Activated CD4-positive, alpha-beta T cell treated with anti-CD3 and anti-CD28 coated beads, Interleukin-2, amount 50 U/mL, for 1 hour (primary cell): ENCODE results near the gene C20orf141.
"Not testable (repeated sequence)": the region's sequence is repeated elsewhere in the genome, so short reads cannot be mapped to it uniquely, and the experiment has no call there.

Source experiments
- DNase-seq: peaks from one replicate; pipeline ENCODE4 v3.0.0-alpha.2; 2020

C20orf141 gene

GRCh38 chr20:2799688-2800520 is 14.9 kb upstream of the C20orf141 start:
- no peak for DNase-seq

- DNase-seq = no peak
Observed at GRCh38 chr20:2800521-2801285, 14.1 kb upstream of the C20orf141 start, which contains the start of gene CPXM1. CPXM1 (minus strand) TSS chr20:2800627; CDS start chr20:2800572, 55 bp downstream.

- no peak for DNase-seq
Observed at GRCh38 chr20:2801286-2801728, 13.5 kb upstream of the C20orf141 start.

DNA sequence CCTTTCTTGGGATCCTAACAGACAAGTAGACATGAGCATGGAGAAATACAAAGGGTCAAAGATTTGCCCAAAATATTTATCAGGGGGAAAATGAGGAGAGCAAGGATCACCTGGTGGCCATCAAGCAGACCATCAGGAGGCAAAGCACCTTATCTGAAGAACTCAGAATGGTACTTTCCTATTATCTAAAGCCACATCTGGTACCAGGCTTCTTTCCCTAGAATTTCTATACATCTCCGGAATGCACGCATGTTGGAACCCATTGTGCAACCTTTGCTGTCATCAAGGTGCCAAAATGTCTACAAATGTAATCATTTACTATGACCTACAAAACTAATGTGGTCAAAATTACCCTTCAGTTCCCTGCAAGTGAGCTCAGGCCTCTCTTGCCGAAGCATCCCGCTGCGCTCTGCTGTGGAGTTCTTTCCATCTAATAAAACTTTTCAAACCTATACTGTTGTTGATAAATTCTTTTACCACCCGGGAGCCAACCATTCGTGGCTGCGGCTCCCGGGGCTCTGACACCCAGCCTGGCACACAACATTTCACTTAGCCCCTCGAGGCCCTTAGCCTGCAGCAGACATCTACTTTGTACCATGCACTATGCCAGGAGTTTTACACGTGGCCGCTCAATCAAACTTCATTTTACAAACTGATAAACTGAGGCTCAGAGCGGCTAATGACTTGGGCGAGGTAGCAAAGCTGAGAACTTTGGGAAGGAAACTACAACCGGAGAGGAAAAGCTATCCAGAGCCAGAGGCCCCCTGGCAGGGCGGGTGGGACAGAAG is 10.6 kb upstream of the C20orf141 start:
- DNase-seq = no peak

DNA sequence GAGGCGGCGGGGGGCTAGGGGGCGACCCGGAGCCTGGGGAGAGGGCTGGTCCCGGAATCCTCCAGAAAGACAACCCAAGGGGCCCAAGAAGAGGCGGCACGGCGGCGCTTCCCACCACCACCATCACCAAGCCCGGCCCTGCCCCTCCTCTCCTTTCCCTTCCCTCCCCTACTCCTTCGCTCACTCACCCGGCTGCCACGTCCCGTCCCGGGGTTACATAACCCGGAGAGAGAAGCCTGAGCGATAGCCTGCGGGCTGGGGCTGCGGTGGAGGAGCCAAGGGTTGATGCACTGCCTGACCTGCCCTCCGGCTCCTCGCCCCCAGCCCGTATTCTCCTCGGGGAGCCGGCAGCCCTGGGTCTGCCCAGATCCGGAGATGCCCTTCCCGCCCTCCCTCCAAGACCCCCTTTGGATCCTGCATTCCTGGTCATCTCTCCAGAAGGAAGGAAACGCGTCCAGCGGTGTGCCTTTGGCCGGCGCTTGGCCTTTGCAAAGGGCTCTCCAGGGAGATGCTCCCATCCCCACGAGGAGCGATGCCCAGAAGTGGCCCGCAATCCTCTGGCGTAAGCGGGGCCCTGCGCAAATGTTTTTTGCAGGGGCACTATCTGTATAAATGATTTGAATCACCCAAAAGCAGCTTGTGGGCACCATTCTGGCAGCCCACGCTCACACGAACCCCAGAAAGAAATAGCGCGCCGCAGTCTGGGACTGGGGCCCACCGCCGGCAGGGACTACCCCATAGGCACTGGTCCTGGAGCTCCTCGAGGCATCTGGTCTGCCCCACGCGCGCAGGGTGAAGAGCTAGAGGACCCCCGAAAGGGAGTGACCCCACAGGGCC is 9.7 kb upstream of the C20orf141 start:
- DNase-seq = no peak

GRCh38 chr20:2805689-2806350 is 9.0 kb upstream of the C20orf141 start:
- no peak for DNase-seq

- no peak for DNase-seq
Observed at GRCh38 chr20:2806351-2806701, 8.5 kb upstream of the C20orf141 start.

DNA sequence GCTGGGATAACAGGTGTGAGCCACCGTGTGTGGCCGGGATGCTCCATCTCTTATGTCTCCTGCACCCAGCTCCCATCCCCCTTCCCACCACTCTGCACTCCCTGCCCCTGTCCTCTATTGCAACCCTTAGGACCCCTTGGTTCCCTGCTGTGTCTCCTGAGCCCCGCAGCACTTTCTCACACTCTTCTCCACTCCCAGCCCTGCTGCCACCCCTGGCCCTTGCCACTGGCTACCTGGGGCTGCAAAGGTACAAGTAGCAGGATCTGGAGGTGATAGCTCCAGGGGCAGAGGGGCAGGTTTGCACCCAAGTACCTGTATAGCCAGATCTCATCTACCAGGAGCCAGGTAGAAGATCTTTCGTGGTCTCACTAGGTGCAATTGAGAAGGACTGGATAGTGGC is 7.8 kb upstream of the C20orf141 start:
- no peak for DNase-seq

DNA sequence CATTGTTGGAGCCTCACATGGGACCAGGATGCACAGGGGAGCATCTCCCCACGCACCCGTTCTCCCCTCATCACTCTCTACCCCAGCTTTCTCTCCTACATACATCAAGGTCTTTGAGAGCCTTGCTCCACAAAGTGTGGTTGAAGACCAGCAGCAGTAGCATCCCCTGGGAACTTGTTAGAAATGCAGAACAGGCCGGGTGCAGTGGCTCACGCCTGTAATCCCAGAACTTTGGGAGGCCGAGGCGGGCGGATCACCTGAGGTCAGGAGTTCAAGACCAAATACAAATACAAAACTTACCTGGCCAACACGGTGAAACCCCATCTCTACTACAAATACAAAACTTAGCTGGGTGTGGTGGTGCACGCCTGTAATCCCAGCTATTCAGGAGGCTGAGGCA is 6.9 kb upstream of the C20orf141 start:
- not testable (repeated sequence) for DNase-seq

- DNase-seq = no peak
Observed at GRCh38 chr20:2809690-2810089, 5.1 kb upstream of the C20orf141 start.

DNA sequence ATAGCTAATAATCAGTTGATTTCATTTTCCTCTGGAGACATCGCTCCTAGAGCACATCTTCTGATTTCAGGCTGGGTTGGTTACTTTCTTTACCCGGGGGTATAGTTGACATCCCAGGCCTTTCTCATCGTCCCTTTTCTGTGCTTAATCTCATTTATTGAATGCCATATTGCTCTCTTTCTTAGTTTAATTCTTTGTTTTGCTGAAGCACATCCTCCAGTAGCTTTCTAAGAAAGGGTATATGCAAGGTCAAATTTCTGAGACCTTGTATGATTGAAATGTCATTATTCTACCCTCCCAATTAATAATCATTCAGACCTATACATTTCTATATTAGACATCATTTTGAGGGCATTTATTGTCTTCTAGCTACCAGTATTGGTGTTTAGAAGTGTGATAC is 2.6 kb upstream of the C20orf141 start:
- no peak for DNase-seq

GRCh38 chr20:2814076-2814475 is 711 bp upstream of the C20orf141 start:
- no peak for DNase-seq

GRCh38 chr20:2815242-2815900 is 584 bp downstream of the C20orf141 start:
- no peak for DNase-seq

DNA sequence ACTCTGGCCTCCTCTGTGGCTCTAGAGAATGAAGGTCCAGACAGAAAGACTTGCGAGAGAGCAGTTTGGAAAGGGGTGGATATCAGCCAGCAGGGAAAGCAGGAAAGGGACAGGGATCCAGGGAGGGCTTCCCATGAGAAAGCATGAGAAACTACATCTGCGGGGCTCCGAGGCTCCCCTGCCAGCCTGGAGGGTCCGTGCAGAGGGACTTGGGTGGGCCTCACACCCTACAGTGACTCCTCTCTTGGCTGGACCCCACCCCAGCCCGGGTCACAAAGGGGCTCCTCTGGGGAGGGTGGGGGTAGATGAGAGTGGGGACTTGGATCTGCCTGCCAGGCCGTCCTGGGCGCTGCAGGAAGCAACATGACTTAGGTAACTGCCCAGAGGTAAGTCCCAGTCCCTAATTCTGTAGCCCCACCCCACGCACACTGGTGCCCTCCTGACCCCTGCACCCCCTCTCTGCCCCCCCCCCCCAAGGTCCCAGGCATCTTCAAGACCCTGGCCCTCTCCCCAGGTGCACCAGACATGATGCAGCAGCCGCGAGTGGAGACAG is 1.3 kb downstream of the C20orf141 start, which contains the start of gene TMEM239:
TSS of gene TMEM239 (plus strand) at position 335 of the 553 bp plus-strand sequence. CDS start at position 526, 191 bp downstream.
- DNase-seq = no peak

DNA sequence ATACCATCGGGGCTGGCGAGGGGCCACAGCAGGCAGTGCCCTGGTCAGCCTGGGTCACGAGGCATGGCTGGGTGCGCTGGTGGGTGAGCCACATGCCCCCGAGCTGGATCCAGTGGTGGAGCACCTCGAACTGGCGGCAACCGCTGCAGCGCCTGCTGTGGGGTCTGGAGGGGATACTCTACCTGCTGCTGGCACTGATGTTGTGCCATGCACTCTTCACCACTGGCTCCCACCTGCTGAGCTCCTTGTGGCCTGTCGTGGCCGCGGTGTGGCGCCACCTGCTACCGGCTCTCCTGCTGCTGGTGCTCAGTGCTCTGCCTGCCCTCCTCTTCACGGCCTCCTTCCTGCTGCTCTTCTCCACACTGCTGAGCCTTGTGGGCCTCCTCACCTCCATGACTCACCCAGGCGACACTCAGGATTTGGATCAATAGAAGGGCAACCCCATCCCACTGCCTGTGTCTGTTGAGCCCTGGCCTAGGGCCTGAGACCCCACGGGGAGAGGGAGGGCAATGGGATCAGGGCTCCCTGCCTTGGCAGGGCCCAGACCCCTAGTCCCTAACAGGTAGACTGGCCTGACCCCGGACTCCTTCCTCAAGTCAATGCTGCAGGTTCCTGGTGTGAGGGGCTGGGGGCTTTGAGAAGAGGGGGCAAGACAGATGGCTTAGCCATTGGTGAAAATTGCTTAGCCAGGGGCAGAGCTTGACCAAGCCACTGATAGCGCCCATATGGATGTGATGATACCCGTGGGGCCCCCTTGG is 2.0 kb downstream of the C20orf141 start:
- no peak for DNase-seq

DNA sequence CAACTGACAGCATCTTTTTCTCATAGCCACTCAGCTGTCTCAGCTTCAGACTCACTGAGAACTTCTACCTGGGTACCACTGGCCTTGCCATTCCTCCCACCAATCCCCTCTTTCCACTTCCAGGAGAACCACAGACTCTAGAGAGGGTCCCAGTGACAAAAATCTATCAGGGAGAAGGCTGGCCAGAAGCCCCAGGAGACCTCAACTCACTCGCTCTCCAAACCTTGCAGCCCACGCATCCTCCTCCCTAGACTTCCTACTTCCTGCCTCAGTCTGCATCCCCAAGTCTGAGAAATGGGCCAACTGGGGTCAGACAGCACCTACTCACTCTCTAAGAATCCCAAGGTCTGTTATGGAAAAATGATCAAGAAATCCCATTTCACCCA is 2.5 kb downstream of the C20orf141 start:
- DNase-seq = no peak

DNA sequence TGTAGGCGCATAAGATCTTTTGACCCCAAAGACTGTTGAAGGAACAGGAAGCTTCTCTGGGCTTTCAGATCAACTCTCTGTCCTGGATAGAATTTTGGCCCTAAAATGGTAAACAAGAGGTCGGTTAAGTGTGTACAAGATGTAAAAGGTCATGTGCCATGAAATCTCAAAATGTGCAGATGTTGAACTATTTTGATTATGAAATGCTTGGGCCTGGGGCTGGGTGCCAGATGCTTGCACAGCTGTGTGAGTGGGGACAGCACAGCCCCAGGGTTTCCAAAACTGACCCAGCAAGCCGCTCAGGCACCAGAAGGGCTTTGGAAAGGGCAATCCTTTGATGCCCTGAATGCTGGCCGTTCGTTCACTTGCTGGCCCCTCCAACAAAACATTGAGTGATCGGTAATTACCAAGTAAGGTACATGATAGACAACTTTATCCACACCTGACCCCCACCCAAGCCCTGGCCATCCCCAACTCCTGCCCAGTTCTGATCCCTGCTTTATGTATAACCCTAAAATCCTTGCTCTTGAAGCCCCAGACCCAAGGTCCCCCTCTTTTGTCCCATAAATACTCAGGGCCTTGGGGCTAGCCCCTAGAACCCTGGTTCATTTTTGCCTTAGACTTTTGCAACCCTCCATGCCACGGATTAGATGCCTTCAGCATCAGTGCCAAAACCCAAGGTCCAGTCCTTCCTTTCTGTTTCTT is 3.3 kb downstream of the C20orf141 start:
- DNase-seq = no peak

- no peak for DNase-seq
Observed at GRCh38 chr20:2820084-2820895, 5.5 kb downstream of the C20orf141 start.
